Ovary (tissue), 9 donors: ENCODE measurements around the gene NLGN1. TPM values are rescaled to one million over a fixed set of nuclear protein-coding genes. Genes with fewer than 3 reads are reported as not detected.

ENCODE experiments used
- DNase-seq, 5 donors: peaks; one replicate each; pipeline ENCODE4 v3.0.0-alpha.2; 2019 to 2020
- H3K27ac ChIP-seq, 2 donors: fragments of 200-600 bp; one replicate each; pipeline versions ENCODE4 v1.5.1 to v1.8.0; 2019 to 2022
- H3K27me3 ChIP-seq: fragments of 200-600 bp; one replicate; pipeline ENCODE4 v1.8.0; 2022
- H3K36me3 ChIP-seq: fragments of 200-600 bp; sonication (generic); one replicate; pipeline ENCODE4 v1.5.1; 2019
- H3K4me1 ChIP-seq: one replicate; pipeline ENCODE4 v1.8.1; 2013; ENCODE audit warnings: mild to moderate bottlenecking, moderate library complexity; ENCODE audit not compliant: insufficient read depth
- H3K4me3 ChIP-seq: fragments of 200-600 bp; sonication (generic); one replicate; pipeline ENCODE4 v1.5.1; 2017
- H3K9me3 ChIP-seq, 2 donors: fragments of 200-600 bp in 1 of 2; sonication (generic) in 1 of 2; one replicate each; pipeline versions ENCODE4 v1.5.1 to v1.8.1; 2013 to 2019; ENCODE audit warnings: mild to moderate bottlenecking in 1 of 2, moderate library complexity in 1 of 2
- EP300 ChIP-seq: sonication (generic); formaldehyde crosslinking; IDR thresholded peaks from one replicate; pipeline ENCODE4 v1.6.1; 2017; ENCODE audit warnings: antibody characterized with exemption
- POLR2A ChIP-seq: fragments of 450-650 bp; IDR thresholded peaks from one replicate; pipeline ENCODE4 v1.6.1; 2017; ENCODE audit warnings: antibody characterized with exemption, mild to moderate bottlenecking, moderate library complexity
- WGBS, 3 donors: extraction: QIAGEN DNeasy Blood & Tissue Kit in 1 of 3; methylation state at CpG; one replicate each; pipeline versions ENCODE4 v1.1.5 to v1.1.7; 2013 to 2017; 5-methylcytosine and 5-hydroxymethylcytosine counted together
- intact Hi-C, 4 donors: fragments of 100-400 bp; cut with DNase I; formaldehyde crosslinking; loops; one replicate each; pipeline versions ENCODE4 v1.11.0 to v1.15.1; 2022 to 2023
- polyA plus RNA-seq, 2 donors: library from polyadenylated mRNA; stranded (reverse); fragments of 200-250 nt in 1 of 2; fragments of 350-450 nt in 1 of 2; fragmentation: Illumina TruSeq in 1 of 2; extraction: RNeasy Lipid Tissue Mini Kit (QIAGEN cat#74804) in 1 of 2; gene quantifications; one replicate each; pipeline ENCODE4 v1.2.3, GENCODE V29; 2013 to 2014
- total RNA-seq, 7 donors: library from RNA; depleted of rRNA in 2 of 7; stranded (reverse); fragments of >200 nt in 2 of 7; fragmentation: NEBNext Ultra II Directional in 3 of 7; extraction: Animal tissue kit (Norgen Biotek cat#: 25700) in 3 of 7; gene quantifications; one replicate each; pipeline versions ENCODE4 v1.1.0 to v1.2.4, GENCODE V29; 2016 to 2023
- TF ChIP-seq, protein P1 (sequence below), 3 donors: fragments of 450-650 bp in 2 of 3; fragments of 200-600 bp in 1 of 3; IDR thresholded peaks; one replicate each; pipeline versions ENCODE4 v1.5.1 to v1.8.0; 2016 to 2022; ENCODE audit warnings: antibody characterized with exemption in 3 of 3, mild to moderate bottlenecking in 1 of 3
- donor health status: DM: no; HTN: no; CAD: no; lungs with moderate emphysema.
- donor health status: DM: no; HTN: no; CAD: no.
- donor health status: Bipolar disorder and iron deficiency.
- donor health status: DM: yes; HTN: yes; CAD: no.
- donor health status: DM: no; HTN: no; CAD: no.
- donor health status: DM: yes; HTN: yes; CAD: no.

NLGN1 gene
- total and polyA plus RNA-seq, 9 donors = 1.2 to 7.7 (median 4.6) TPM

DNA sequence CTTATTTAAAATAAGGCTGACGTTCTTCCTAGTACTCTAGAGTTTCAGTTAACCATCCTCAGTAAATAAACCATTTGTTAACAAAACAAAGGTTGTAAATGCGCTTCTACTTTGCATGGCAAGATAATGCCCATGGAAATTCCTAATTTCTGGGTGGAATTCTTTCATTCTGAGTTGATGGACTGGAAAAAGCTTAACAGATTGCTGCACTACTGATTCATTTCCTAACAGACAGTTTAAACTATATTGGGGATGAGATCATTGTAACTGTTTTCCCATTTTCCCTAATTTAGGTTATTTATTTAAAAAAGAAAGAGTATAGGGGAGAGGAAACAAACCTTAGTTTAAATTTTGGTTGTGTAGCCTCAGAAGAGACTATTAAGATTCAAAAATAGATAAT, 342.2 kb downstream of the NLGN1 start:
- no peak for DNase-seq
- H3K27me3 ChIP-seq = no peaks in the 10 kb centered on the region
- H3K4me1 ChIP-seq = peaks cover 3% of the 10 kb centered on the region
- H3K9me3 ChIP-seq = no peaks in the 10 kb centered on the region
- no peak overlapping the region for H3K4me3 ChIP-seq
- TF ChIP-seq, protein P1, sequence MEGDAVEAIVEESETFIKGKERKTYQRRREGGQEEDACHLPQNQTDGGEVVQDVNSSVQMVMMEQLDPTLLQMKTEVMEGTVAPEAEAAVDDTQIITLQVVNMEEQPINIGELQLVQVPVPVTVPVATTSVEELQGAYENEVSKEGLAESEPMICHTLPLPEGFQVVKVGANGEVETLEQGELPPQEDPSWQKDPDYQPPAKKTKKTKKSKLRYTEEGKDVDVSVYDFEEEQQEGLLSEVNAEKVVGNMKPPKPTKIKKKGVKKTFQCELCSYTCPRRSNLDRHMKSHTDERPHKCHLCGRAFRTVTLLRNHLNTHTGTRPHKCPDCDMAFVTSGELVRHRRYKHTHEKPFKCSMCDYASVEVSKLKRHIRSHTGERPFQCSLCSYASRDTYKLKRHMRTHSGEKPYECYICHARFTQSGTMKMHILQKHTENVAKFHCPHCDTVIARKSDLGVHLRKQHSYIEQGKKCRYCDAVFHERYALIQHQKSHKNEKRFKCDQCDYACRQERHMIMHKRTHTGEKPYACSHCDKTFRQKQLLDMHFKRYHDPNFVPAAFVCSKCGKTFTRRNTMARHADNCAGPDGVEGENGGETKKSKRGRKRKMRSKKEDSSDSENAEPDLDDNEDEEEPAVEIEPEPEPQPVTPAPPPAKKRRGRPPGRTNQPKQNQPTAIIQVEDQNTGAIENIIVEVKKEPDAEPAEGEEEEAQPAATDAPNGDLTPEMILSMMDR (IDR thresholded peaks at IDR 0.05) = no peak
- TF ChIP-seq EP300 (no peak), POLR2A (no peak)
- 92 to 97% (median 96%) methylated on average over 2 of the region's 2 CpGs for WGBS, 3 donors
- H3K27ac ChIP-seq = no peak overlapping the region
- no peaks in the 10 kb centered on the region for H3K36me3 ChIP-seq
- intact Hi-C loops = no loop called here

DNA sequence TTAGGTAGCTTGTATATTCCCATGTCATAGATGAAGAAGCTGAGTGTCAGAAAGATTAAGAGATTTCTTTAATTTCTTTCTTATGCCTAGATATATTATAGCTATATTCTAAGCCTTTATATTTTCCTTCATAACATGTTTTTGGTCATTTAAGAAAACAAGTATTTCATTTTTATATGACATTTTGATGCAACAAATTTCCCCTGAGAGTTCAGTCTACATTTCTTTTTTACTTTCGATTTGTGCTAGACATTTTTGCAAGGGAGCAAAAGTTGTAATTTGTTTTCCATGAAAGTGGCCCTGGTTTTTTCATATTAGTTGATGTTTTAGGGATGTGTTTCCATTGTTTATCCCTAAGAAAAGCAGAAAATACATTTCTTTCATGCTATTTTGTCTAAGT, 344.9 kb downstream of the NLGN1 start:
- no peak overlapping the region for H3K27ac ChIP-seq

DNA sequence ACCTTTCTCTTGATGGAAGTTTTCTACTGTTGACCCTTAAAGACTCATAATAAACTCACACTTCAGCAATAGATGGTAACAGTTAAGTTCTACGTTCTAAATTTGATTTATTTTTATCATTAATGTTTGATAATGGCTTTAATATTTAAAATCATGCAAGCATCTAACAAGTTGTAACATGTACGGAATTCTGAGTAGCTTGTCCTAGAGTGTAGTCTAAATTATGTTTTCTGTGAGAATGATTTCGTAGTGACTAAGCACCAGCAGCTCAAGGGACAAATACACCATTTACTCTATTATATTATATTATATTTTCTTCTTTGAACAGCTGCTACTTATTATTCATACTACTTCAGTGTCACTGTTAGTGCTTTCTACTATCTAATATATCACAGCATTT, 345.6 kb downstream of the NLGN1 start:
- TF ChIP-seq POLR2A (no peak), EP300 (no peak)
- TF ChIP-seq, protein P1 (IDR thresholded peaks at IDR 0.05) = no peak
- intact Hi-C loops = no loop called here
- WGBS, 3 donors = 29 to 40% (median 38%) methylated on average over 3 of the region's 3 CpGs
- no peaks in the 10 kb centered on the region for H3K9me3 ChIP-seq
- H3K4me1 ChIP-seq = peaks cover 3% of the 10 kb centered on the region
- no peaks in the 10 kb centered on the region for H3K27me3 ChIP-seq
- H3K4me3 ChIP-seq = no peak overlapping the region
- DNase-seq = no peak
- no peak overlapping the region for H3K27ac ChIP-seq
- no peaks in the 10 kb centered on the region for H3K36me3 ChIP-seq

More for the DNA sequence above, 344.9 kb downstream of the NLGN1 start:
- TF ChIP-seq EP300 (no peak), POLR2A (no peak)
- intact Hi-C loops = no loop called here
- peaks cover 3% of the 10 kb centered on the region for H3K4me1 ChIP-seq
- no peaks in the 10 kb centered on the region for H3K27me3 ChIP-seq
- H3K4me3 ChIP-seq = no peak overlapping the region
- 6 to 11% (median 8%) methylated on average over 1 of the region's 1 CpG for WGBS, 3 donors
- no peaks in the 10 kb centered on the region for H3K9me3 ChIP-seq
- no peak for DNase-seq
- no peaks in the 10 kb centered on the region for H3K36me3 ChIP-seq

DNA sequence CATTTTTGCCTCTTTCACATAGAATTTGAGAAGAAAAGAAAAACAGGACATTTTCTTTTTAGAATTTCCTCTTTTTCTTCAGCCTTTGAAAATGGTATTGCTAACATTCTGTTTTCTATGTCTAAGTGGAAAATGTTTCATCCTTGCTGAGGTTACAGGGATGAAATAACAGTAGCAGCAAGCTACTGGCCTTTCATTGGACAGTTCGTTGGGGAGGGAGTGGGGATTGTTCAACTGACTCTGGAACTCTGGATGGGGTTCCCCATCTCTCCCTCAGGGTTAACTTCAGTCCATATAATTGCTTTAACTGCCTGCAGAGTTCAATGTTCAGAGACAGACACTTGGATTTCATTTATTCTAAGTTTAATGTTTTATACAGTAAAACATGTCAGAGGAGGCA, 346.0 kb downstream of the NLGN1 start:
- no peaks in the 10 kb centered on the region for H3K27me3 ChIP-seq
- WGBS, 3 donors = 56 to 68% (median 66%) methylated on average over 1 of the region's 1 CpG
- H3K9me3 ChIP-seq = no peaks in the 10 kb centered on the region
- intact Hi-C loops = no loop called here
- H3K4me1 ChIP-seq = peaks cover 3% of the 10 kb centered on the region
- no peak overlapping the region for H3K27ac ChIP-seq
- H3K4me3 ChIP-seq = no peak overlapping the region
- no peaks in the 10 kb centered on the region for H3K36me3 ChIP-seq
- TF ChIP-seq, protein P1 (IDR thresholded peaks at IDR 0.05) = no peak
- TF ChIP-seq POLR2A = no peak
- TF ChIP-seq EP300 = no peak
- no peak for DNase-seq

DNA sequence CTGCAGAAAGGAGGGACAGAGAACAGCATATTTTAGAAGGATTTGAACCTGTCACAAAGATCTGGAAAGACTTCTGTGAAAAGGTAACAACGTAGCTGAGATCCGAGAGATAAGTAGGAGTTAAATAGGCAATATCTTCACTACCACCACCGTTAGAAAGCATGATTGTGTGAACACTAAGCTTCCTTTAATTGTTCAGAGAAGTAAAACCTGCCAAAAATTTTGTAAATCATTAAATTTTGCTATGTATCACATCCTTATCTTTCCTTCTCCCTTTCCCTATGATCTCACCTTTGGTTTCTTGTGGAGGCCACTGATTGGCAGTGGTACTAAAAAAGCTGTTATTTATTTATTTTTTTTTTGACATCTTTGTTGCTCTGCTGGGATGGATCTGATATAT, 346.9 kb downstream of the NLGN1 start:
- no peak for DNase-seq
- Histone ChIP-seq H3K27ac (no peak overlapping the region), H3K27me3 (no peaks in the 10 kb centered on the region), H3K4me1 (peaks cover 3% of the 10 kb centered on the region), H3K9me3 (no peaks in the 10 kb centered on the region), H3K4me3 (no peak overlapping the region), H3K36me3 (no peaks in the 10 kb centered on the region)
- 79 to 84% (median 82%) methylated on average over 3 of the region's 3 CpGs for WGBS, 3 donors
- intact Hi-C loops = no loop called here
- TF ChIP-seq POLR2A = no peak
- TF ChIP-seq, protein P1 (IDR thresholded peaks at IDR 0.05) = no peak
- TF ChIP-seq EP300 = no peak
